ENCODE data around the gene FMO5.

Gene FMO5

GRCh38 chr1:147225193-147225730 is at the start of gene FMO5:
TSS of gene FMO5 (minus strand) at chr1:147225339. CDS start at chr1:147225029, 310 bp downstream.
- POLR2A ChIA-PET = no interaction called here
- TF ChIP-seq ZNF600 (tag by site-specific recombination; IDR thresholded peaks at IDR 0.05) = no peak
- no peak for TF ChIP-seq HIC1 (tag by site-specific recombination; IDR thresholded peaks at IDR 0.05)
- TF ChIP-seq ZBTB17 (tag by site-specific recombination; IDR thresholded peaks at IDR 0.05) = peak; percentile 64
- TF ChIP-seq ZIC2 (tag by site-specific recombination; IDR thresholded peaks at IDR 0.05) = 0 out of 2 replicates have a peak, but pooled peaks have one; percentile 18
- peak; percentile 36 for TF ChIP-seq ZNF335 (tag by site-specific recombination; conservative IDR thresholded peaks at IDR 0.05)
- TF ChIP-seq KLF1 (tag by site-specific recombination; IDR thresholded peaks at IDR 0.05) = peak; percentile 38; the same call in 1 of the 2 replicates
- TF ChIP-seq CTCF (tag by site-specific recombination; IDR thresholded peaks at IDR 0.05) = 0 out of 2 replicates have a peak, but pooled peaks have one; percentile 24
- TF ChIP-seq SCRT1 (tag by site-specific recombination; IDR thresholded peaks at IDR 0.05; ENCODE audit: borderline replicate concordance) = peak; percentile 72; the same call in 1 of the 2 replicates
- peak; percentile 73 for TF ChIP-seq ZFHX2 (tag by site-specific recombination; conservative IDR thresholded peaks at IDR 0.05)
- TF ChIP-seq KLF8 (tag by site-specific recombination; IDR thresholded peaks at IDR 0.05) = 0 out of 2 replicates have a peak, but pooled peaks have one; percentile 19
- TF ChIP-seq ZNF394 (tag by site-specific recombination; IDR thresholded peaks at IDR 0.05; ENCODE audit: borderline replicate concordance) = no peak
- 0 out of 2 replicates have a peak, but pooled peaks have one; percentile 49 for TF ChIP-seq SP3 (tag by site-specific recombination; IDR thresholded peaks at IDR 0.05)
- TF ChIP-seq EGR2 (tag by site-specific recombination; IDR thresholded peaks at IDR 0.05; ENCODE audit: low read depth) = peak; percentile 50; the same call in 1 of the 2 replicates
- peak; percentile 59 for TF ChIP-seq PRDM1 (tag by site-specific recombination; IDR thresholded peaks at IDR 0.05)
- TF ChIP-seq SCRT2 (tag by site-specific recombination; IDR thresholded peaks at IDR 0.05) = peak; percentile 98
- Histone ChIP-seq H3K9me3 (ENCODE audit: control insufficient read depth, insufficient read depth, low read depth, low read length) (no peaks in the 10 kb centered on the region), H3K27ac (ENCODE audit: extremely low read depth, low read depth, low read length) (no peak within 1 kb of the TSS), H3K36me3 (ENCODE audit: control insufficient read depth in 2 of 2, insufficient read depth in 1 of 2, low read length in 2 of 2) (no peaks in the 10 kb centered on the region), H3K4me3 (ENCODE audit: low read depth, low read length) (peak within 1 kb of the TSS; percentile 41), H3K4me1 (ENCODE audit: control insufficient read depth, insufficient read depth, low read length) (no peaks in the 10 kb centered on the region)
- CTCF ChIA-PET = interaction anchor here (0.7 kb wide), 1 partner anchor 13 kb away, joined by 3 read pairs; no protein-coding TSS in a partner anchor

- no peaks in the 10 kb centered on the region for H3K4me1 ChIP-seq (ENCODE audit: control insufficient read depth, insufficient read depth, low read length)
- H3K4me3 ChIP-seq (ENCODE audit: low read depth, low read length) = no peak overlapping the region
- H3K27ac ChIP-seq (ENCODE audit: extremely low read depth, low read depth, low read length) = no peak overlapping the region
- CTCF ChIA-PET = interaction anchor here (0.6 to 2.5 kb wide), 21 partner anchors 8 to 1063 kb away, joined by 3 to 26 read pairs (median 3); no protein-coding TSS in a partner anchor
- peaks cover 11 to 93% of the 10 kb centered on the region in 2 experiments; a peak in 2 of 3 replicates for H3K36me3 ChIP-seq (ENCODE audit: control insufficient read depth in 2 of 2, insufficient read depth in 1 of 2, low read length in 2 of 2)
- POLR2A ChIA-PET = interaction anchor here (0.6 kb wide), 1 partner anchor 116 kb away, joined by 4 read pairs; no protein-coding TSS in a partner anchor
- H3K9me3 ChIP-seq (ENCODE audit: control insufficient read depth, insufficient read depth, low read depth, low read length) = no peaks in the 10 kb centered on the region
- no peak for TF ChIP-seq ZBTB11 (tag by site-specific recombination; conservative IDR thresholded peaks at IDR 0.05; ENCODE audit: low read depth)
- TF ChIP-seq SCRT2 (tag by site-specific recombination; IDR thresholded peaks at IDR 0.05) = 0 out of 2 replicates have a peak, but pooled peaks have one; percentile 27
- TF ChIP-seq CTCF (tag by site-specific recombination; IDR thresholded peaks at IDR 0.05) = peak; percentile 40; the same call in 1 of the 2 replicates
- no peak for TF ChIP-seq ZBTB8A (tag by site-specific recombination; IDR thresholded peaks at IDR 0.05)
- TF ChIP-seq ZNF580 (tag by site-specific recombination; IDR thresholded peaks at IDR 0.05) = no peak
- TF ChIP-seq ZBTB20 (tag by site-specific recombination; IDR thresholded peaks at IDR 0.05) = no peak
- TF ChIP-seq ZNF391 (tag by site-specific recombination; IDR thresholded peaks at IDR 0.05; ENCODE audit: borderline replicate concordance, low read depth) = no peak
These were observed 48.5 kb upstream of the FMO5 start for GRCh38 chr1:147273409-147274336.
